LNCAP (cell line): Measurements from ENCODE around the gene LEAP2.

Experiments
- CTCF ChIP-seq: fragments of 450-650 bp; IDR thresholded peaks from 2 replicates; pipeline ENCODE4 v1.5.1; 2017; ENCODE audit warnings: mild to moderate bottlenecking

LEAP2 gene

GRCh38 chr5:132887283-132887682, 13.8 kb downstream of the LEAP2 start:
- TF ChIP-seq CTCF: no peak

GRCh38 chr5:132889501-132889900, 16.0 kb downstream of the LEAP2 start:
- no peak for TF ChIP-seq CTCF

GRCh38 chr5:132890817-132891216, 17.3 kb downstream of the LEAP2 start:
- no peak for TF ChIP-seq CTCF

GRCh38 chr5:132895719-132896305, 22.3 kb downstream of the LEAP2 start:
- no peak for TF ChIP-seq CTCF

GRCh38 chr5:132896685-132897084, 23.2 kb downstream of the LEAP2 start:
- TF ChIP-seq CTCF: no peak

GRCh38 chr5:132898094-132898493, 24.6 kb downstream of the LEAP2 start:
- TF ChIP-seq CTCF: no peak

GRCh38 chr5:132901036-132901435, 27.6 kb downstream of the LEAP2 start:
- no peak for TF ChIP-seq CTCF

GRCh38 chr5:132901730-132902129, 28.3 kb downstream of the LEAP2 start:
- TF ChIP-seq CTCF: no peak
